ENCODE measurements around the gene PITPNC1. TPM values are rescaled to one million over a fixed set of nuclear protein-coding genes. Genes with fewer than 3 reads are reported as not detected.
A peak's percentile ranks its signal among the peaks of the same experiment; 100 is the strongest.
"Not testable (repeated sequence)": the region's sequence is repeated elsewhere in the genome, so short reads cannot be mapped to it uniquely, and the experiment has no call there.

Gene PITPNC1
- polyA plus RNA-seq, 4 donors = 11.2 to 25.7 (median 20.6) TPM

GRCh38 chr17:67452681-67453554 is 75.8 kb downstream of the PITPNC1 start:
- no peak for DNase-seq (ENCODE audit: low read depth in 4 of 4, low spot score in 3 of 4)

- no peak for DNase-seq (ENCODE audit: low read depth in 4 of 4, low spot score in 3 of 4)
Observed at GRCh38 chr17:67456103-67456502, 79.0 kb downstream of the PITPNC1 start.

GRCh38 chr17:67456889-67457288 is 79.8 kb downstream of the PITPNC1 start:
- no peak for DNase-seq (ENCODE audit: low read depth in 4 of 4, low spot score in 3 of 4)

- DNase-seq (ENCODE audit: low read depth in 4 of 4, low spot score in 3 of 4) = no peak
Observed at GRCh38 chr17:67458203-67458602, 81.1 kb downstream of the PITPNC1 start.

DNA sequence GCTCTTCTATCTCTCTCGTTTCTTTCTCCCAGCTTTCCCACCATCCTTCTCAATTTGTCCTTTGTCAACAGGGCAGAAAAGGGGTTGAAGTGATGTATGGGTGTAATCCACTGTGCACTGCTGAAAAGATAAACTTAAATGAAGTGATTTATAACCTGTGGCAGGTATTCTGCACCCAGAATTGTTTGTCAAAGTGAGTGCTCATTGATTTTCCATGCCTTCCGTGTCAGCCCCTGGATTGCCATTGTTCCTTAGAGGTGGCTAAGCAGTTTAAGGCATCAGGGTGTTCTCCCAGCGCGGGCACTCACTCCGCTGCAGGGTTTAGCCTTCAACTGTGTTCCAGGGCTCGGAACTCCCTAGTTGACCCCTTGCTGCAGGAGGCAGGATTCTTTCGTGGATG is 82.9 kb downstream of the PITPNC1 start:
- DNase-seq (ENCODE audit: low read depth in 4 of 4, low spot score in 3 of 4) = no peak

GRCh38 chr17:67461228-67461780 is 84.2 kb downstream of the PITPNC1 start:
- DNase-seq (ENCODE audit: low read depth in 4 of 4, low spot score in 3 of 4) = no peak

DNA sequence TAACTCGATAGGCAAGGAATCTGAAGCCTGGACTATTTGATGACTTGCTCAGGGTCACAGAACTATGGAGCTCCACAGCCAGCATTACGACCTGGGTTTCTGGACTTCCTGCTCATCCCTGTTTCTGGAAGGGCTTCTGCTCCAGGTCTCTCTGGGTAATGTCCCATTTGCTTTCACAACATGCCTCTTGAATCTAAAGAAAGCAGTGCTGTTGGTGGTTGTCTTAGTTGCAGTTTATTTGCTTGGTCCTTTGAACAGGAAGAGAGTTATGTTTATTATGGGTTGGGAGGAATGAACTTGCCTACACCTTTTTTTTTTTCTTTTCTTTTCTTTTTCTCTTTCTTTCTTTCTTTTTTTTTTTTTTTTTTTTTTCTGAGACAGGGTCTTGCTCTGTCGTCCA is 84.8 kb downstream of the PITPNC1 start:
- no peak for DNase-seq (ENCODE audit: low read depth in 4 of 4, low spot score in 3 of 4)

GRCh38 chr17:67466251-67466796 is 89.2 kb downstream of the PITPNC1 start:
- no peak for DNase-seq (ENCODE audit: low read depth in 4 of 4, low spot score in 3 of 4)

DNA sequence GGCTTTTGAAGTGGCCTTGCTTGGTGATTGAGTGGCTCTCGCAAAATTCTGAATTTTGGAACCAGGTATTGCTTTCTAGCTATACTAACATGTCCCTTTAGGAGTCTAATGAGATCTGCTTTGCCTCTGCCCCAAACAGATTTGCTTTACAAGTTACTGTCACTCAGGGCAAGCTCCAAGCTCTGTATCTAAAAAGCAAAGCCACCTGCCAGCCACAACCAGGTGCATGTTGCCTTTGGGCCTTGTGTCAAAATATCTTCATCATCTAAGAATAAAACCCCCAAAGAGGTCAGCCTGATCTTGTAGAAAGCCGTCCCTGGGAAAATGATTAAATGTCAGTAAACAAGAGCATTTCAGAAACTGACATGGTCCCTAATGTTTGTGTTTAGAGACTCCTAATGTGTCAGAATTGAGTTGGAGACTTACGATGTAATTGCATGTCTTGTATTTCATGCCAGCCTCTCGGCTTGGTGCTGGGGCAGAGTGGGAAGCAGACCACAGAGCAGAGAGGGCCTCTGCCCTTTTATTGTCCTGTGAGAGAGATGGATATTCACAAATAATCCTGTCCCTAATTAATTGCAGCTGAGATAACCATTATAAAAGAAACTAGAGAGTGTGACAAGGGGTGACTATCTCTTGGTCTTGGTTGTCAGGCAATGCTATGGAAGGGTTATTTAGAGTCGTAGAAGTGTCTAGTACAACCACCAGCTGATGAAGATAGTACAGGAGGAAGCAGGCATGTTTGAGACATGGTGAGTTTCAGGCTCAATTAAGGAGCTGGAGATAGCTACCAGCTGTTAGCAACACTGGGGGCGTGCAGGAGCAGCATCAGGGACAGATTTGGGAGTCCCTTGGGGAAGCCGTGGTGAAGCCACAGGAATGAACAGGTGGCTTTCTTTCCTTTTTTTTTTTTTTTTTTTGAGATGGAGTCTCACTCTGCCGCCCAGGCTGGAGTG is 90.7 kb downstream of the PITPNC1 start:
- no peak for DNase-seq (ENCODE audit: low read depth in 4 of 4, low spot score in 3 of 4)

DNA sequence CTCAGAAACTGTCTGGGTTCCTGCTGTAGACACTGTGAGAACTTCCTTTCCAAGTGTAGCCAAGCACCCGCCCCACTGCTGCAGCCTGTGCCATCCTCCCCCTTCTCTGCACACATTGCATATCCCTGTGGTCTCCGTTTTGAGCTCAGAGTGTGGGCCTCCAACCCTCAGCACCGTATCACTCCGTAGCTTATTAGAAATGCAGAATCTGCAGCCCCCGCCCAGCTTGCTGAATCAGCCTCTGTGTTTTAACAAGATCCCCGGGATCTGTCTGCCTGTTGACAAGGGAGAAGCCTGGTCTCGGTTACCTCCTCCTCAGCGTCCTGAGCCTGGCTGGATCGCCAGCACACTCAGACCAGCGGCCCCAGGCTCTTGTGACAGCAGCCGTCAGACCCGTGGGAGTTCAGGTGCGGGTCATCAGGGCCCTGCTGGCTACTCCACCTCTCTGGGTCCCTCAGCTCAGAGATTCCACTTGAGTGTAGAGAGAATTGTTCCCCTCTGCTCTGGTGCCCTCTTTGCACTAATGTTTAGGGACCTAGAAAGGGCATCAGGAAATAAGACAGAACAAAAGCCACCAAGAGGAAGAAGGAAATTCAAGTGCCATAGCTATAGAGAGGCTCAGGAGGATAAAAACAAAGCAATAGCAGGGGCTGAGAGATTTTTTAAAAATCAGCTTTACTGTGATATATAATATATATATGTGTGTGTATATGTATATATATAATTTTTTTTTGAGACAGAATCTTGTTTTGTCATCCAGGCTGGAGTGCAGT is 92.3 kb downstream of the PITPNC1 start:
- no peak for DNase-seq (ENCODE audit: low read depth in 4 of 4, low spot score in 3 of 4)

- DNase-seq (ENCODE audit: low read depth in 4 of 4, low spot score in 3 of 4) = no peak
Observed at GRCh38 chr17:67470163-67470562, 93.1 kb downstream of the PITPNC1 start.

- DNase-seq (ENCODE audit: low read depth in 4 of 4, low spot score in 3 of 4) = no peak
Observed at GRCh38 chr17:67471118-67471517, 94.0 kb downstream of the PITPNC1 start.

DNA sequence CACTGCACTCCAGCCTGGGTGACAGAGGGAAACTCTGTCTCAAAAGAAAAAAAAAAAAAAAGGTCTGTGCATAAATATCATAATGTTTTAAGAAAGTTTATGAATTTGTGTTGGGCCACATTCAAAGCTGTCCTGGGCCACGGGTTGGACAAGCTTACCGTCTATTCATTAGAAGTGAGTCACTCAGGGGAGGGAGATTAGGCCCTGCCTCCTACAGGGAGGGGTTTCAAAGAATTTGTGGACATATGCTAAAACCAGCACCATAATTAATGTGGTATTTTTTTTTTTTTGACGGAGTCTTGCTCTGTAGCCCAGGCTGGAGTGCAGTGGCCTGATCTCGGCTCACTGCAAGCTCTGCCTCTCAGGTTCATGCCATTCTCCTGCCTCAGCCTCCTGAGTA is 95.5 kb downstream of the PITPNC1 start:
- not testable (repeated sequence) for DNase-seq (ENCODE audit: low read depth in 4 of 4, low spot score in 3 of 4)

- DNase-seq (ENCODE audit: low read depth in 4 of 4, low spot score in 3 of 4) = no peak
Observed at GRCh38 chr17:67474081-67474661, 97.1 kb downstream of the PITPNC1 start.

DNA sequence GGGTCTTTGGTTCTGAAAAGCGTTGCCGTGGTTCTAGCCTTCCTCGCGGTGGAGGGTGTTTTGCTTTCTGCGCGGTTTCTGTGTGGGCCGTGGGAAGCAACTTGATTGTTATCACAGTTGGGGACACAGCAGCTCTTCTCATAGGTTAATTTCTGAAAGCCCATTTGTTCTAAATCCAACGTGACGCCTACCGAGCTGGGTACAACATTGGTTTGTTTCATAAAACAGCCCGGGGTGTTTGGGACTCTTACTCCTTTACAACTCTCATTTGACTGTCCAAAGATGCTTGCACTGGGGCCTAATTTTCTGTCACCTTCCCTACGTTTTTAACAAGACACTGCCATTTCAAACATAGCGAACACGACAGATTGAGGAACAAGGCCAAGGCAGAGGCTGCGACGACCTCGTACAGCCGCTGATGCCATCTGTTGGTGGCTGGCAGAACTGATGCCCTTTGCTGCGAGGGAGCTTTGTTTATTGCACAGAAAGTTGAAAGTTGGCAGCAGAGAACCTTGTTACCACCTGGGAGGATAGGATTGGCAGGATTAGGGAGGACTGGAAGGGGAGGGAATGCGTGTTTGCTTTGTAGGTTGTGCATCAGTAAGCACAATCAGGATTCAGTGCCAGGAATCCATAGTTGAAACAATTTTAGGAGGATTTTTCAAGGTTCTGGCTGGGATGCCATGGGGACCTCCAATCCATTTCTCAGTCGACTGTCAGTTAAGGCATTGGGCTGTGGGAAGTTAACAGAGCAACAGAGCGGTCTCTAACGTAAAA is 98.3 kb downstream of the PITPNC1 start:
- peak; percentile 54 to 67 (median 58) for DNase-seq (ENCODE audit: low read depth in 4 of 4, low spot score in 3 of 4)

- no peak for DNase-seq (ENCODE audit: low read depth in 4 of 4, low spot score in 3 of 4)
Observed at GRCh38 chr17:67476787-67477335, 99.8 kb downstream of the PITPNC1 start.

DNA sequence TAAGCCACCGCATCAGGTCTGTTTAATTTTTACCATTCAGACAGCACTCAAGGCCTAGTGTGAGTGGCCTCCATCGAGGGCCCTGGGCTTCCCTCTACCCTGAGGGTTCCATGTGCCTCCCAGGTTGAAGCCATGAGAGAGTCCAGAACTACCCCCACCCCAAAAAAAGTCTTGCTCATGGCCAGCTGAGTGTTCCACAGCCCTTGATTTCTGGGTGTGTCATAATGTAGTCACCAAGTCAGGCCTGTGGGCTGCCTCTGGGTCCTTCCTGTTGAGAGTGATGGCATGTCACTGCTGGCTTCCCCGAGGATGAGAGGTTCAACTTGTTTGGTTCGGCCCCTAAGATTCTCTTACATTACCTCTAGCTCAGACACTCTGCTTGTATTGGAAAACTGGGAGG is 100.6 kb downstream of the PITPNC1 start:
- no peak for DNase-seq (ENCODE audit: low read depth in 4 of 4, low spot score in 3 of 4)

DNA sequence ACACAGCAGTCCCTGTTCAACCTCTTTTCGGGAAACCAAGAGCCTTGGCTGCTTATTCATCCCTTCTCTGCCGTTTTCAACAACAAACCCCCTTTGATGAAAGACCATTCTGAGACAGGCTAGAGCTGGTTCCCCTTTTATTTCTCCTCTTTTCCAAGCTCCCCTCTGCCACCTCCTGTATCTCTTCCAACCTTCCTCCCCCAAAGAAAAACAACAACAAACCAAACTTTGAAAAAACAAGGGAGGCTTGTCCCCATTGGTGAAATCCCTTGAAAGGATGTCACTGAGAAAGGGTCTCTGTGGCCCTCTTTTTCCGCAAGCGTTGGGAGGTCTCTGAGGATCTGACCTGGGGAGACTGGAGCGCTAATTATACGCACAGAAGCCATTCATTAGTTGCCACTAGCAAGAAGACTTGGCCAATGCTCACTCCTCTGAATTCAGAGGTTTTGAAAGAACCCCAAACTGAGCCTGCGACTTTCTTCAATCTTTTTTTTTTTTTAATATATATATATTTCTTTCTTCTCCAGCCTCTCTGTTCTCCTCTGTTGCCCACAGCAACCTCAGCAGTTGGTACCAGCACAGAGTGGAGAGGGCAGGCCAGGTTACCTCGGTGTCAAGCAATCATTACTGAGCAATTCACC is 101.4 kb downstream of the PITPNC1 start:
- DNase-seq (ENCODE audit: low read depth in 4 of 4, low spot score in 3 of 4) = no peak

All from left renal pelvis (tissue), 4 donors.